IPS DF 6.9 (cell line): Measurements from ENCODE around the gene SLC35F1.

Experiments
- DNase-seq: peaks from one replicate; pipeline ENCODE4 v3.0.0-alpha.2; 2013; ENCODE audit warnings: low read depth, low spot score
- H3K27ac ChIP-seq: one replicate; pipeline ENCODE4 v1.5.1; 2013; ENCODE audit warnings: low read length, control low read depth
- H3K27me3 ChIP-seq: 2 replicates; pipeline ENCODE4 v1.6.1; 2013; ENCODE audit warnings: mild to moderate bottlenecking, low read length; ENCODE audit not compliant: control insufficient read depth, insufficient read depth
- H3K36me3 ChIP-seq: 2 replicates; pipeline ENCODE4 v1.6.1; 2013; ENCODE audit warnings: low read length; ENCODE audit not compliant: control insufficient read depth, insufficient read depth
- H3K4me1 ChIP-seq: 2 replicates; pipeline ENCODE4 v1.6.1; 2013; ENCODE audit warnings: low read length; ENCODE audit not compliant: control insufficient read depth, insufficient read depth
- H3K4me3 ChIP-seq: 2 replicates; pipeline ENCODE4 v1.5.1; 2013; ENCODE audit warnings: mild to moderate bottlenecking, low read length
- H3K9me3 ChIP-seq: 2 replicates; pipeline ENCODE4 v1.6.1; 2013; ENCODE audit warnings: low read length, inconsistent platforms; ENCODE audit not compliant: control insufficient read depth, insufficient read depth
- WGBS: extraction: QIAGEN DNeasy Blood & Tissue Kit; methylation state at CpG from one replicate; pipeline ENCODE4 v1.1.7; 2013; ENCODE audit warnings: mixed read lengths, missing lambda C conversion rate; ENCODE audit not compliant: insufficient read length, insufficient coverage; 5-methylcytosine and 5-hydroxymethylcytosine counted together

Gene SLC35F1

DNA sequence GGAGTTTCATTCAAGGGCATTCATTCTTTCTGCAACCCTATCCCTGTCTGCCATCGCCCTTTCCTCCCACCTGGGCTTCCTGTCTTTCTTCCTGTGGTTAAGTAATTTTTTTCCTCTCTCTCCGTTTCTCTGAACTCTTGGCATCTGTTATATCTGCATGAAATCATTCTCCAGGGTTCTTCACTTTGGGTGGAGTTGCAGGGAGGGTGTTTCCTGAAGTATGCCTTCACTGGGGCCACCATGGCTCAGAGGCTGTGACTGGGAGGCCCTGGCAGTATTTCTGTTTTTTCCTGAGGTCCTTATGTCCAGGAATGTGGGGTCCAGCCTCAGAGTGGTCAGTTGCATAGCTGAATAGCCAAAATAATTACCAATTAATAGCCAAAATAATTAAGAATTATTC, 137.2 kb downstream of the SLC35F1 start:
- DNase-seq = no peak
- Histone ChIP-seq H3K27ac (no peak overlapping the region), H3K4me1 (no peaks in the 10 kb centered on the region), H3K36me3 (no peaks in the 10 kb centered on the region), H3K4me3 (no peak overlapping the region), H3K9me3 (no peaks in the 10 kb centered on the region), H3K27me3 (no peaks in the 10 kb centered on the region)
- no CpG with 5 or more reads among the region's 2 CpGs for WGBS

DNA sequence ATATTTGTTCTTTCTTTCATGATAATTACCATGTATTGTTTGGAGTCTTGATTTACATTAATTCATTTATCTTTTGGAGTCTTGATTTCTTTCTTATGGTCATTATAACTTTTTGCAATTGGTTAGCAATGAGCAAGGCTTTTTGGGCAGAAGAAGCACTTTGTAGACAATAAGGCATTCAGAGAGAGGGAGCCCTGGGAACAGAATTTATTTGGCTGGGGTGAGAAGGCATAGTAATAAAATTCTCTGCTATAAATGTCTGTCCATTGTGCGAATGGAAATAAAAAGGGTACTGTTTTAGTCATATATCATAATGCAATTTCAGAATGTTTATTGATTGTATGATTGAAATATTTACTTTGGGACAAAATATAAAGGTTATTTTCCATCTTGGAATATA, 147.0 kb downstream of the SLC35F1 start:
- no peak overlapping the region for H3K4me3 ChIP-seq
- H3K27ac ChIP-seq = no peak overlapping the region
- no peaks in the 10 kb centered on the region for H3K4me1 ChIP-seq
- H3K27me3 ChIP-seq = no peaks in the 10 kb centered on the region
- WGBS = no CpG with 5 or more reads among the region's 1 CpG
- H3K36me3 ChIP-seq = no peaks in the 10 kb centered on the region
- no peaks in the 10 kb centered on the region for H3K9me3 ChIP-seq
- DNase-seq = no peak

GRCh38 chr6:118061666-118062065, 154.6 kb downstream of the SLC35F1 start:
- no CpG with 5 or more reads among the region's 8 CpGs for WGBS
- Histone ChIP-seq H3K4me1 (no peaks in the 10 kb centered on the region), H3K27me3 (no peaks in the 10 kb centered on the region), H3K4me3 (no peak overlapping the region), H3K36me3 (no peaks in the 10 kb centered on the region), H3K9me3 (no peaks in the 10 kb centered on the region), H3K27ac (no peak overlapping the region)
- no peak for DNase-seq

DNA sequence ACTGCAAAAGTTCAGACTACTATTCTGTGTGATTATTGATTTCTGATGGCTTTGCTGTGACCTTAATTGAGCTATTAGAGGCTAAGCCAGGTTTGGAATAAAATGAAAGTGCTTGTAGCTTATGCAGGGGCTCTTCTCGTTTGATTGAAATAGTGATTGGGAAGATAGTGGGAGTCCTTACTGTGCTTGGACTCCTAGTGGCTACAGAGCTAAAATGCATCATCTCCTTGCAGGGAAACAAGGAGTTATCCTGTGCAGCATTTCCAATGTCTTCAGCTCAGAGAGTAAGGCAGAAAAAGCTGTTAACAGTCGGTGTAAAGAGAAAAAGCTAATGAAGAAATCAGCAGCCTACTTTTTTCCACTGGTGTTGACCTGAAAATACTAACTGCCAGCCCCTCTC, 173.5 kb downstream of the SLC35F1 start:
- Histone ChIP-seq H3K36me3 (no peaks in the 10 kb centered on the region), H3K4me3 (no peak overlapping the region), H3K9me3 (no peaks in the 10 kb centered on the region), H3K4me1 (no peaks in the 10 kb centered on the region), H3K27me3 (no peaks in the 10 kb centered on the region), H3K27ac (no peak overlapping the region)
- peak; percentile 13 for DNase-seq
- WGBS = no CpG with 5 or more reads among the region's 2 CpGs

DNA sequence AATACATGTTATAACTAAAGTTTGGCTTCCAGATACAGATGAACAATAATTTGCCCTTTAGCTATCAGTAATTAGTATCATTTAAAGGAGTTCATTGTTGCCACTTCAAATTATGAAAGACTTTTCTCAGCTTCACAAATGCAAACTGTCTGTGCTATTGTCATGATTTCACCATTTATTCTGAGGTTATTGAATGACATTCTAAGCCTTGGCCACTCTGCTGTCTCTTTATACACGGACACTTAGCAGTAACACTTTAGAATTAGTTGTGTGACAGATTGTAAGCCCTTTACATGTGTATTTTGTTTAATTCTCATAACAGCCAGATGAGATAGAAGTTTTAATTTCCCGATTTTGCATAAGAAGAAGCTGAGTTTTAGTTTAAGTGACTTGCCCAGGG, 176.6 kb downstream of the SLC35F1 start:
- Histone ChIP-seq H3K36me3 (no peaks in the 10 kb centered on the region), H3K4me1 (no peaks in the 10 kb centered on the region), H3K9me3 (no peaks in the 10 kb centered on the region), H3K27ac (no peak overlapping the region), H3K27me3 (no peaks in the 10 kb centered on the region), H3K4me3 (no peak overlapping the region)
- no peak for DNase-seq
- WGBS = no CpG with 5 or more reads among the region's 2 CpGs

- no peaks in the 10 kb centered on the region for H3K4me1 ChIP-seq
- H3K4me3 ChIP-seq = no peak overlapping the region
- no peak overlapping the region for H3K27ac ChIP-seq
- H3K27me3 ChIP-seq = no peaks in the 10 kb centered on the region
- no peaks in the 10 kb centered on the region for H3K9me3 ChIP-seq
- no CpG with 5 or more reads among the region's 2 CpGs for WGBS
- DNase-seq = no peak
- H3K36me3 ChIP-seq = no peaks in the 10 kb centered on the region
These were observed 178.6 kb downstream of the SLC35F1 start for GRCh38 chr6:118085665-118086064.

DNA sequence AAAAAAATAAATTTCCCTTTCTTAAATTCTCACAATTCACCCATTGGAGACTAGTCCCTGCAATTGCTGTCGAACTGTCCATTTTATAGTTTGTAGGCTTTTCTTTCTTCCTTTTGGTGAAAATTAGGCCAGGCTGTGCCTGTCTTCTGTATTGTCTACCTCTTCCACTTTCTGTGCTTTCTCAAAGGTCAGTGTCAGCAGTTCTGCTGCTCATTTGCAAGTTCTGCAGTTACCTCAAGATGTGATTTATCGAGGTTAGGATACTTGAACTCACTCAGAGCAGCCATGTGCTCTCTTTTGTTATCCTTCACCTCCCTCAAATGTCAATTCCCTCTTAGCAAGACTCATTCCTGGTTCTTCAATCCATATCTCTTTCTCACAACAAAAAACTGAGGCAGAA, 179.1 kb downstream of the SLC35F1 start:
- no CpG with 5 or more reads among the region's 2 CpGs for WGBS
- no peak overlapping the region for H3K27ac ChIP-seq
- no peaks in the 10 kb centered on the region for H3K27me3 ChIP-seq
- no peak overlapping the region for H3K4me3 ChIP-seq
- no peaks in the 10 kb centered on the region; the same call in 1 of the 2 replicates for H3K9me3 ChIP-seq
- no peaks in the 10 kb centered on the region for H3K36me3 ChIP-seq
- H3K4me1 ChIP-seq = no peaks in the 10 kb centered on the region
- no peak for DNase-seq

DNA sequence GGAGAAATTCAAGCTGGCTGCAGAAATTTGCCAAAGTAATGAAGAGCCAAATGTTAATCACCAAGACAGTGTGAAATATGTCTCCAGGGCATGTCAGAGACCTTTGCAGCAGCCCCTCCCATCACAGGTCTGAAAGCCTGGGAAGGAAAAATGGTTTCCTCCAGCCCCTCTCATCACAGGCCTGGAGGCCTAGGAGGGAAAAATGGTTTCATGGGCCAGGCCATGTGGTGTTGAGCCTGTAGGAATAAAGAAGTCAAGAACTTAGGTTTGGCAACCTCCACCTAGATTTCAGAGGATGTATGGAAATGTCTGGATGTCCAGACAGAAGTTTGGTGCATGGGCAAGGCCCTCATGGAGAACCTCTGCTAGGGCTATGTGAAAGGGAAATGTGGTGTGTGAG, 185.0 kb downstream of the SLC35F1 start:
- Histone ChIP-seq H3K9me3 (peaks cover 1% of the 10 kb centered on the region), H3K4me3 (no peak overlapping the region), H3K36me3 (no peaks in the 10 kb centered on the region), H3K4me1 (no peaks in the 10 kb centered on the region), H3K27ac (no peak overlapping the region), H3K27me3 (no peaks in the 10 kb centered on the region)
- DNase-seq = no peak

DNA sequence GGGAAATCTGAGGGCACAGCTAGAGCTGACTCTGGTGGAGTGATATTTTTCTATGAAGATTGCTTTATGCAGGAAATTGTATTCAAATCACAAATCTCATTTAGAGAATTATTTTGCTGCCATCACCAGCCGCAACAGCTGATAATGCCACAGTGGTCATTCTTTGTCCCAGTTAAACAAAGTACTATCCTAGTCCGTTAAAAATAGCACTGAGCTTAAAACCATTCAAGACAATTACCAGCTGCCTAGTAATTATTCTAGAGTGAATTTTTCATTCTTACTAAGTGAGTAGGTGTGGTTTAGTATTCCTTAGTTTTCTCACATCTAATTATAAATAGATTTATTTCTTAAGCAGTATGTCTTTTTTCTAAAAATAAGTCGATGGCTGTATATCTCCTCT, 190.5 kb downstream of the SLC35F1 start:
- no peaks in the 10 kb centered on the region; the same call in 1 of the 2 replicates for H3K9me3 ChIP-seq
- no peak overlapping the region for H3K27ac ChIP-seq
- WGBS = no CpG with 5 or more reads among the region's 3 CpGs

DNA sequence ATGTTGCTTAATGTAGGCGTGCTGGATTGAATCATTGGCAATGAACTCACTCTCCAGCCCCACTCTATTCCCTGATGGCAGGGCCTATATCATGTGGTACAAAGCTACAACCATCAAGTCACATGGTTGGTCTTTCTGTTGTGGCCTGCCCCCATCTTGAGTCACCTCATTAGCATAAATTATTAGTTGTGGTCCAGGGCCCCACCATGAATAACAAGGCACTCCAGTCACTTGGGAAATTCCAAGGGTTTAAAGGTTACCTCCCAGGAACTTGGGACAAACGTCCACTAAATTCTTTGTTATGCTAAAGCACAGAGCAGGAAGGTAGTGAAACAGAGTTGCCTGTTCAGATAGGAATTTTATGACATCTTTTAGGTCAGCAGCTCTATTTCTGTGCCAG, 193.7 kb downstream of the SLC35F1 start:
- Histone ChIP-seq H3K9me3 (no peaks in the 10 kb centered on the region; the same call in 1 of the 2 replicates), H3K27me3 (no peaks in the 10 kb centered on the region), H3K36me3 (no peaks in the 10 kb centered on the region), H3K4me3 (no peak overlapping the region), H3K4me1 (no peaks in the 10 kb centered on the region), H3K27ac (no peak overlapping the region)
- no peak for DNase-seq
- WGBS = no CpG with 5 or more reads among the region's 2 CpGs

More for the DNA sequence above, 190.5 kb downstream of the SLC35F1 start:
- Histone ChIP-seq H3K27me3 (no peaks in the 10 kb centered on the region), H3K36me3 (no peaks in the 10 kb centered on the region), H3K4me1 (no peaks in the 10 kb centered on the region), H3K4me3 (no peak overlapping the region)
- DNase-seq = no peak

DNA sequence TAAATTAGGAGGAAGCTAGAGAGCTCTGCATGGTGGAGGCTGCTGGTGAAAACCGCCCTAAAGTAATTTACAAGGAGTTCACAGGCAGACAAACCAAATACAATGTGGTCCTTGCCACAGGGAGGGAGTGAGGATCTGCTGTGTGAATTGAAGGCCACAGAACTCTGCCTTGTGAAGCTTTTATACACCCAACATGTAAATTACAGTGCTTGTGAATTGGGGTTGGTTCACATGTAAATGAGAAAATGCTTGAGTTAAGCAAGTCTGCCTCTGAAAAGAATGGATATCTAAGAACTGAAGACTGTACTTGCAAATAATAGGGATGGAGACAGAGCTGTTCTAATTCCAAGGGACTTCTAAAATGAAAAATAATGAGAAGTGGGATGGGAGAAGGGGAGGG, 194.2 kb downstream of the SLC35F1 start:
- Histone ChIP-seq H3K4me3 (no peak overlapping the region), H3K27ac (no peak overlapping the region), H3K27me3 (no peaks in the 10 kb centered on the region), H3K9me3 (no peaks in the 10 kb centered on the region; the same call in 1 of the 2 replicates), H3K36me3 (no peaks in the 10 kb centered on the region), H3K4me1 (no peaks in the 10 kb centered on the region)
- no CpG with 5 or more reads among the region's 1 CpG for WGBS
- no peak for DNase-seq
